Activated CD4-positive, alpha-beta memory T cell treated with anti-CD3 and anti-CD28 coated beads for 36 hours (primary cell): ENCODE data around the gene C3orf20. TPM values are rescaled to one million over a fixed set of nuclear protein-coding genes. Genes with fewer than 3 reads are reported as not detected.

ENCODE experiments used
- CTCF ChIA-PET: fragments of 350-600 bp; sonication (Branson Sonifier 250); formaldehyde crosslinking; loops from one replicate; lab custom pipeline; 2021; ENCODE audit warnings: antibody characterized with exemption, inconsistent platforms; lab: Charles Lee
- POLR2A ChIA-PET: fragments of 350-600 bp; sonication (Branson Sonifier 250); formaldehyde crosslinking; loops from one replicate; lab custom pipeline; 2021; ENCODE audit warnings: antibody characterized with exemption; lab: Charles Lee
- DNase-seq: peaks from one replicate; pipeline ENCODE4 v3.0.0-alpha.2; 2020
- H3K27ac Mint-ChIP-seq: one replicate; pipeline ENCODE4 v1.8.0; 2021; ENCODE audit warnings: mixed read lengths
- H3K27me3 Mint-ChIP-seq: one replicate; pipeline ENCODE4 v1.8.0; 2021; ENCODE audit warnings: mixed read lengths
- H3K36me3 Mint-ChIP-seq: one replicate; pipeline ENCODE4 v1.8.0; 2021; ENCODE audit warnings: mixed read lengths
- H3K4me1 Mint-ChIP-seq: one replicate; pipeline ENCODE4 v1.8.0; 2021; ENCODE audit warnings: low read depth, mixed read lengths
- H3K4me3 Mint-ChIP-seq: one replicate; pipeline ENCODE4 v1.8.0; 2021; ENCODE audit warnings: mild to moderate bottlenecking, mixed read lengths
- H3K9me3 Mint-ChIP-seq: one replicate; pipeline ENCODE4 v1.8.0; 2021; ENCODE audit warnings: mixed read lengths
- intact Hi-C: fragments of 100-400 bp; cut with micrococcal nuclease; formaldehyde crosslinking; loops from one replicate; pipeline ENCODE4 v1.15.1; 2023
- total RNA-seq, 2 experiments: library from RNA; stranded (reverse); gene quantifications; one replicate each; pipeline ENCODE4 v1.2.3, GENCODE V29; 2021

The C3orf20 gene
- total RNA-seq, 2 experiments from 2014 or later = 0.07 to 0.12 TPM

- Mint-ChIP-seq H3K36me3 (no peaks in the 10 kb centered on the region), H3K9me3 (no peaks in the 10 kb centered on the region), H3K27ac (no peak overlapping the region), H3K4me1 (no peaks in the 10 kb centered on the region), H3K27me3 (peaks cover 1% of the 10 kb centered on the region), H3K4me3 (no peak overlapping the region)
- CTCF ChIA-PET = no interaction called here
- POLR2A ChIA-PET = no interaction called here
- intact Hi-C loops = no loop called here
- DNase-seq = no peak
Measured at GRCh38 chr3:14764331-14765059, 89.6 kb downstream of the C3orf20 start.

- intact Hi-C loops = no loop called here
- no peaks in the 10 kb centered on the region for H3K9me3 Mint-ChIP-seq
- POLR2A ChIA-PET = no interaction called here
- no peak overlapping the region for H3K4me3 Mint-ChIP-seq
- no peak for DNase-seq
- CTCF ChIA-PET = no interaction called here
- peaks cover 1% of the 10 kb centered on the region for H3K27me3 Mint-ChIP-seq
- H3K27ac Mint-ChIP-seq = no peak overlapping the region
- H3K36me3 Mint-ChIP-seq = no peaks in the 10 kb centered on the region
- no peaks in the 10 kb centered on the region for H3K4me1 Mint-ChIP-seq
Measured at GRCh38 chr3:14765060-14765400, 90.1 kb downstream of the C3orf20 start.

DNA sequence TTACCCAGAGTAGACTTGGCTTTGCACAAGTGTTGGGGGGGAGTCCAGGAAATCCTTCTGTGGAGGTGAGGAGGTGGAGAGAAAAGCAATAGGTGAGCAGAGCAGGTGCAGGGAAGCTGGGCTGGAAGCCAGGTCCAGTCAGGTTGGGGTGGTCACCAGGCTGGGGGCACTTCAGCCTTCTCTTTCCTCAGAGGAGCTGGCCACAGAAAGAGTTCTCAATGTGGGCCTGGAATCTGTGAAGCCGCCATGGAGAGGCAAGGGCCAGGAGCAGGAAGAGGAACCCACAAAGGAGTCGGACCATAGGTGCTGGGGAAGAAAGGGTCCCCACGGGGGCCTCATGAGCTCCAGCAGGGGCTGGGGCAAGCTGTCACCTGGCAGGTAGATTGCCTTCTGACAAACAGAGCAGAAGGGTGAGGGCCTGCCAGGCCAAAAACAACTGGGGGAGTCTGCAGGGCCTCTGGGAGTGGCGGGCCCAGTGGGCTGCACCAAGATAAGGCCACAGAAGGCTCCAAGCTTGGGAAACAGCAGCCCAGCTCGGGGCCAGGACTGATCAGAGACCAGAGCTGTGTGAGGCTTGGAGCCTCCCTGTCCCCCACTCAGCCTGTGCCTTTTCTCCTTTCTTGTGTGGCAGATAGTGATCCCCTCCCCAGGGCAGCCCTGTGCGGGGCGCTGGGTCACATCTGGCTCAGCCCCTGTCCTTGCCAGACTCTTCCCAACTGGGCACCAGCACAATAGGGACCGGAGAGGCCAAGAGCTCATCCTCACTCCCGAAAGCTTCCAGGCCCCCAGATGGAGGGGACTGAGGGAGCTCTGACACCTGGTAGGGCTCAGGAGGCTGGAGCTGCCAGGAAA lies 90.9 kb downstream of the C3orf20 start:
- intact Hi-C loops = no loop called here
- Mint-ChIP-seq H3K4me3 (no peak overlapping the region), H3K27ac (no peak overlapping the region), H3K9me3 (no peaks in the 10 kb centered on the region), H3K27me3 (peaks cover 1% of the 10 kb centered on the region), H3K4me1 (no peaks in the 10 kb centered on the region), H3K36me3 (no peaks in the 10 kb centered on the region)
- no peak for DNase-seq
- ChIA-PET POLR2A (no interaction called here), CTCF (no interaction called here)

DNA sequence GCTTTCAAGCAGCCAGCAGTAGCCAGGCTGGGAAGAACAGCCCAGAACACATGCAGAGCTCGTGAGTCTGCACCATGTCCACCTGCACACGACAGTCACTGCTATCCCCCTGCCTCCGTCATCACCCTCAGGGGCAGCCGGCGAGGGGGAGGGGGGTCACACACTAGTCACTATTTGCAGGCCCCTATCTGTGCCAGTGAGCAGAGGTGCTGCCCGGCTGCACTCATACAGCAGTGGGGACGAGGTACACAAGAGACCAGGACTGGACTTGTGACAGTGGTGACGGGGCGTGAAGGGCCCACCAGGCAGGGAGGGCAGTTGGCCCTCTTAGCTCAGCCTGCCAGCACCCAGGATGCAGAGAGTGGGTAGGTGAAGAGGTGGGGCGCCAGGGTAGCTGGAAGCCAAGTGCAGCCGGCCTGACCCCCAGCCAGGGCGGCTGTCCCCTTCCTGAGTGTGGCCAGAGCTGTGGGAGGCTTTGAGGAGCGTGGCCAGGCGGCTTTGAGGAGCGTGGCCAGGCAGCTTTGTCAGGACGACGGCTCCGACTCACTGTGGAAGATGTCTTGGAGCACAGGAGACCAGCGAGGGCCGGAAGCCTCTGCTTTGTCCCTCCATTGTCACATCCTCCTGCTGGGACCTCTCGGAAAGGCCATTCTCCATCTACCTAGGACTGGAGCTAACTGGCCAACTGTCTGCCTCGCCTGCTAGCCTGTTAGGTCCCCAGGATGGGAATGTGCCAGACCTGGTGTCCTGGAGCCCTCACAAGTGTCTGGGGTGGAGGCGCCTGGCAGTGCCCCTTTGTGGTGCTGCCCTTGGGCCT lies 91.7 kb downstream of the C3orf20 start:
- ChIA-PET POLR2A (no interaction called here), CTCF (no interaction called here)
- no peak for DNase-seq
- H3K4me3 Mint-ChIP-seq = no peak overlapping the region
- H3K27ac Mint-ChIP-seq = no peak overlapping the region
- H3K9me3 Mint-ChIP-seq = no peaks in the 10 kb centered on the region
- no peaks in the 10 kb centered on the region for H3K4me1 Mint-ChIP-seq
- H3K36me3 Mint-ChIP-seq = no peaks in the 10 kb centered on the region
- intact Hi-C loops = no loop called here
- H3K27me3 Mint-ChIP-seq = peaks cover 1% of the 10 kb centered on the region

- ChIA-PET CTCF (no interaction called here), POLR2A (no interaction called here)
- intact Hi-C loops = no loop called here
Measured at GRCh38 chr3:14767245-14768051, 92.5 kb downstream of the C3orf20 start.

GRCh38 chr3:14768182-14768790 lies 93.3 kb downstream of the C3orf20 start:
- Mint-ChIP-seq H3K27me3 (peaks cover 1% of the 10 kb centered on the region), H3K36me3 (no peaks in the 10 kb centered on the region), H3K9me3 (no peaks in the 10 kb centered on the region), H3K4me1 (no peaks in the 10 kb centered on the region), H3K4me3 (no peak overlapping the region), H3K27ac (no peak overlapping the region)
- CTCF ChIA-PET = no interaction called here
- POLR2A ChIA-PET = no interaction called here
- no peak for DNase-seq
- intact Hi-C loops = no loop called here

More at GRCh38 chr3:14767245-14768051, 92.5 kb downstream of the C3orf20 start:
- H3K4me1 Mint-ChIP-seq = no peaks in the 10 kb centered on the region
- H3K36me3 Mint-ChIP-seq = no peaks in the 10 kb centered on the region
- H3K27me3 Mint-ChIP-seq = peaks cover 1% of the 10 kb centered on the region
- no peaks in the 10 kb centered on the region for H3K9me3 Mint-ChIP-seq
- H3K27ac Mint-ChIP-seq = no peak overlapping the region
- no peak overlapping the region for H3K4me3 Mint-ChIP-seq
- DNase-seq = no peak

- no peak overlapping the region for H3K27ac Mint-ChIP-seq
- intact Hi-C loops = no loop called here
- H3K9me3 Mint-ChIP-seq = no peaks in the 10 kb centered on the region
- H3K4me3 Mint-ChIP-seq = no peak overlapping the region
- H3K4me1 Mint-ChIP-seq = no peaks in the 10 kb centered on the region
- DNase-seq = no peak
- H3K27me3 Mint-ChIP-seq = peaks cover 1% of the 10 kb centered on the region
- ChIA-PET CTCF (no interaction called here), POLR2A (no interaction called here)
- H3K36me3 Mint-ChIP-seq = no peaks in the 10 kb centered on the region
Measured at GRCh38 chr3:14768881-14769280, 93.9 kb downstream of the C3orf20 start.

- intact Hi-C loops = no loop called here
- ChIA-PET CTCF (no interaction called here), POLR2A (no interaction called here)
- no peak for DNase-seq
- peaks cover 1% of the 10 kb centered on the region for H3K27me3 Mint-ChIP-seq
- no peaks in the 10 kb centered on the region for H3K9me3 Mint-ChIP-seq
- H3K36me3 Mint-ChIP-seq = no peaks in the 10 kb centered on the region
- H3K27ac Mint-ChIP-seq = no peak overlapping the region
- H3K4me3 Mint-ChIP-seq = no peak overlapping the region
- H3K4me1 Mint-ChIP-seq = no peaks in the 10 kb centered on the region
Measured at GRCh38 chr3:14769544-14770325, 94.8 kb downstream of the C3orf20 start.

GRCh38 chr3:14770591-14770990 lies 95.7 kb downstream of the C3orf20 start:
- no peak overlapping the region for H3K27ac Mint-ChIP-seq

GRCh38 chr3:14771593-14772497 lies 96.9 kb downstream of the C3orf20 start:
- no peak for DNase-seq
- POLR2A ChIA-PET = no interaction called here
- H3K27me3 Mint-ChIP-seq = peaks cover 1% of the 10 kb centered on the region
- H3K4me1 Mint-ChIP-seq = no peaks in the 10 kb centered on the region
- H3K36me3 Mint-ChIP-seq = no peaks in the 10 kb centered on the region
- CTCF ChIA-PET = interaction anchor here (1.2 kb wide), 1 partner anchor 9 kb away, joined by 3 read pairs; no protein-coding TSS in a partner anchor
- H3K4me3 Mint-ChIP-seq = no peak overlapping the region
- intact Hi-C loops = no loop called here
- no peak overlapping the region for H3K27ac Mint-ChIP-seq
- no peaks in the 10 kb centered on the region for H3K9me3 Mint-ChIP-seq

More at GRCh38 chr3:14770591-14770990, 95.7 kb downstream of the C3orf20 start:
- Mint-ChIP-seq H3K9me3 (no peaks in the 10 kb centered on the region), H3K4me3 (no peak overlapping the region), H3K27me3 (peaks cover 1% of the 10 kb centered on the region), H3K4me1 (no peaks in the 10 kb centered on the region), H3K36me3 (no peaks in the 10 kb centered on the region)
- DNase-seq = no peak
- intact Hi-C loops = no loop called here
- ChIA-PET CTCF (interaction anchor here (1.2 kb wide), 1 partner anchor 10 kb away, joined by 3 read pairs; no protein-coding TSS in a partner anchor), POLR2A (no interaction called here)
